NT2/D1 (cell line): ENCODE data around the gene LIX1.

Experiments
- SUZ12 ChIP-seq: IDR thresholded peaks from 2 replicates; pipeline ENCODE4 v1.6.1; 2011; ENCODE audit not compliant: insufficient read length, insufficient read depth; ENCODE audit errors: extremely low read depth
- YY1 ChIP-seq: IDR thresholded peaks from 2 replicates; pipeline ENCODE4 v1.6.1; 2011; ENCODE audit not compliant: insufficient read length, insufficient read depth
- ZNF274 ChIP-seq: IDR thresholded peaks from 2 replicates; pipeline ENCODE4 v1.6.1; 2011; ENCODE audit warnings: mild to moderate bottlenecking, low read depth, low read length

- TF ChIP-seq ZNF274 (no peak), YY1 (no peak), SUZ12 (no peak)
Measured at GRCh38 chr5:97182571-97183099, 40.2 kb upstream of the LIX1 start.
